HK-2 (cell line): ENCODE measurements around the gene EIF1AX.
"Not testable (repeated sequence)": the region's sequence is repeated elsewhere in the genome, so short reads cannot be mapped to it uniquely, and the experiment has no call there.

ENCODE experiments used
- DNase-seq: peaks from one replicate; pipeline ENCODE4 v3.0.0-alpha.2; 2018; ENCODE audit not compliant: unreplicated experiment

The EIF1AX gene

GRCh38 chrX:20141281-20142220 is at the start of gene EIF1AX:
Gene EIF1AX (minus strand): TSS chrX:20141838. CDS start chrX:20141640, 198 bp downstream.
- DNase-seq = peak; percentile 96

DNA sequence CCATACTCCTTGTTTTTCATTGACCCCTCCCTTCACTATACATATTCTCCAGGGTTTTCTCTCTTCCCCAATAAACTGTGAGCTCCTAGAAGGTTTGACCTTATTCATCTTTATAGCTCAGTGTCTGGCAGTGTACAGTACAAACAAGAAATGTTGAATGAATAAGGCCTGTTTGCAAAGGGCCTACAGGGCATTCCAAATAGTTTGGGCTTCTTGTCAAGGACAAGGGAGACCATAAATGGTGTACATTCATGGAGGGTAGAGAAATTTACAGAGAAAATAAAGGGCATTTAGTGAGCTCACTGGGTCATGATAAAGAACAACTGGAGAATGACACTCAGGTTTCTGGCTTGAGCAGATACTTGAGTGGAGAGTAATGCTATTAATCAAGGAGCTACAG is 47.5 kb upstream of the EIF1AX start:
- DNase-seq = no peak

- DNase-seq = no peak
These were observed 40.1 kb upstream of the EIF1AX start for GRCh38 chrX:20181598-20182329.

GRCh38 chrX:20177093-20177492 is 35.5 kb upstream of the EIF1AX start:
- no peak for DNase-seq

DNA sequence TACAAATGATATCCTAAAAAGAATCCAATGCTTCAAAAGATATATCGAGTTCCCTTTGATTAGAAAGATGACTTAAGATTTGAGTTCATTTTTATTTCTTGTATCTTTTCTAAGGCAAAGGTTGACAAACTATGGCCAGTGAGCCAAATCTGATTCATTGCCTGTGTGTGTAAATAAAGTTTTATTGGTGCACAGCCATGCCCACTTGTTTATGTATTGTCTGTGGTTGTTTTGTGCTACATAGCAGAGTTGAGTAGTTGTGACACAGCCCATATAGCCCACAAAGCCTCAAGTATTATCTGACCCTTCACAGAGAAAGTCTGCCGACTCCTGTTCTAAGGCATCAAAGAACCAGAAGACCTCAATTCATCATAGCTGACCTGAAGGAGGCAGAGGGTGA is 32.2 kb upstream of the EIF1AX start:
- no peak for DNase-seq

GRCh38 chrX:20173313-20173712 is 31.7 kb upstream of the EIF1AX start:
- no peak for DNase-seq

- DNase-seq = no peak
These were observed 30.2 kb upstream of the EIF1AX start for GRCh38 chrX:20171887-20172286.

- not testable (repeated sequence) for DNase-seq
These were observed 20.9 kb upstream of the EIF1AX start for GRCh38 chrX:20162516-20162915.

- DNase-seq = no peak
These were observed 18.3 kb upstream of the EIF1AX start for GRCh38 chrX:20159797-20160385.

- no peak for DNase-seq
These were observed 10.1 kb upstream of the EIF1AX start for GRCh38 chrX:20151689-20152088.

DNA sequence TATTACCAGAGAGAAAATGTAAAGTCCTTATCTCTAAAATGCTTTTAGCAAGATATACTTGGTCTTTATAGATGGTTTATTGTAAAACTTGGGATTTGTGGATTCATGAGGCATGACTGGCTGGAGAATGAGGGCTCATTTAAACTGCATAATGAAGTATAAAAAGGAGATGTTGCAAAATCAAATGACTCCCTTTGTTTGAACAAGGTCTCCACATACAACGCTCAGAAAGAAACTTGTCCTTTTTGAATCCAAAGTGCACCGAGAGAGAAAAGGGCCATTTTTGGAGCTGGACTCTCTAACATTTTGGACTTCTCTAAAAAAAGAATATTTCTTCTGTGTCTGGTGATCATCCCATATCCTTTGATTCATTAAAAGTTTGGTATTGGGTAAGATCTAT is 7.7 kb upstream of the EIF1AX start:
- DNase-seq = no peak

DNA sequence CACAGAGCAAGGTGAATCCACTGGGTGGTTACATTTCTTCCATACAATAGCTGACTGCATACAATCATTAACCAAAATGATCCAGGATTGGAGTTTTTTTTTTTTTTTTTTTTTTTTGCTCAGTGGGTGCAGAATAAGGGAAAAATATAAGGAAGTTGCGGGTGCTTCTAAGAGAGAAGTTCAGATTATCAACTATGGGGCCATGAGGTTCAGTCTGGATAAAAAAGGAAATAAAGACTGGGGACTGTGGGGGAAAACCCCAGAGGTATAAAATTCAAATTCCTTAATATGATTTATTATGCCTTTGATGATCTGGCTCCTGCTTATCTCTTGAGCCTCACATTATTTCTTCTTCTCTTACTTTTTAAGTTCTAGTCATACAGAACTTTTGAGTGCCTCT is 5.9 kb upstream of the EIF1AX start:
- no peak for DNase-seq

DNA sequence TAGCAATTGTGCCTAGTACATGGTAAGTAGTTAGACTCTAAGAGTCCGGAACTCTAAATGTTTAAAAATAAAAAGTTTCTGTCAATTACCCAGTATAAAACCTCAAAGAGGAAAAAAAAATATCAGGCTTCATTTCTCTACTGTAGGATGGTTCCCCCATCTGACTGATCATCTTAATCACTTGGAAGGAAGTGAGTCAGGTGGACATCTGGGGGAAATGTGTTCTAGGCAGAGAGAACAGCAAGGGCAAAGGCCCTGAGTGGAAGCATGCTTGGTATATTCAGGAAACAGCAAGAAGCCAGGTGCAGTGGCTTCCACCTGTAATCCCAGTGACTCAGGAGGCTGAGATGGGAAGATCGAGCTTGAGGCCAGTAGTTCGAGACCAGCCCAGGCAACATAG is 2.9 kb upstream of the EIF1AX start:
- peak; percentile 10 for DNase-seq

- DNase-seq = no peak
These were observed 1.9 kb upstream of the EIF1AX start for GRCh38 chrX:20143561-20143960.

DNA sequence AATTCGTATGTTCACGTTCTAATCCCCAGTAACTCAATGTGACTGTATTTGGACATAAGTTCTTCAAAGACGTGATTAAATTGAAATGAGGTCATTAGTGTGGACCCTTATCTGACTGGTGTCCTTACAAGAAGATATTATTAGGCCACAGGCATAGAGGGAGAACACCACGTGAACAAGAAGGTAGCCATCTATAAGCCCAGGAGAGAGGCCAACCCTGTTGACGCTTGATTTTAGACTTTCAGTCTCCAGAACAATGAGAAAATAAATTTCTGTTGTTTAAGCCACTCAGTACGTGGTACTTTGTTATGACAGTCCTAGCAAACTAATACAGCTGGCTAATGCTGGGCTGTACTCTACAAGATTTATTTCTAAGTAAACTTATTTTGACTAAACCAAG is 1.5 kb upstream of the EIF1AX start:
- no peak for DNase-seq

DNA sequence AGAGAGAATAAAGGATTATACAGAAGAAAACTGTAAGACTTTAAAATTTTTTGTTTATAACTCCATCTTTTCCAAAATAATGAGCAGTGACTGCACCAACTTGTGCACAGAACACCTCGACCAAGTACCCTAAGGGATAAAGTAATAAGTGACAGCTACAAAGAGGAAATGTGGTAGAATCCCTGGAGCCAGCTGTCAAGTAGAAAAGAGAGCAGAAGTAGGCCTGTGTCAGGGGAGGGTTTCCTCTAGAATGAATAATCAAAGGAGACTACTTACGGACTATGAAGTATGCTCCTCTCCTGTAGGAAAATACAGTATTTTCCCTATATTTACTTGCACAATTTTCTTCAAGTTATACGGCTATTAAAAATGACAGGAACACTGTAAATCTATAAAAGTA is 1.2 kb downstream of the EIF1AX start:
- no peak for DNase-seq

- DNase-seq = no peak
These were observed 1.7 kb downstream of the EIF1AX start for GRCh38 chrX:20139966-20140365.

DNA sequence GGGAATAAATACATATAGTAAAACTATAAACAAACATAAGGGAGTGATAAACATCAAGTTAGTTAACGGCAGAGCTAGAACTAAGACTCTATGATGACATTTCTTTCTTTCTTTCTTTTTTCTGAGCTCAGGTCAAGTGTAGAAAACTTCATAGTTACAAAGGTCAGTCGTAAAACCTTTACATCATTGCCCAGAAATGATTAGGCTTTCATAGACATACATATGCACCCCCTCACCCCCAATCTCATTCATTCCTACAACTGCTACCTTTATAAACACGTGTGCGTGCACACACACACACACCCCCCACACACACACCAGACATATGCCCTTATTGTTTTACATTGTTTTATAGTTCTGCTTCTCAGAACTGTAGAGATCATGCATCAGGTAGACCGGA is 5.7 kb downstream of the EIF1AX start:
- no peak for DNase-seq

DNA sequence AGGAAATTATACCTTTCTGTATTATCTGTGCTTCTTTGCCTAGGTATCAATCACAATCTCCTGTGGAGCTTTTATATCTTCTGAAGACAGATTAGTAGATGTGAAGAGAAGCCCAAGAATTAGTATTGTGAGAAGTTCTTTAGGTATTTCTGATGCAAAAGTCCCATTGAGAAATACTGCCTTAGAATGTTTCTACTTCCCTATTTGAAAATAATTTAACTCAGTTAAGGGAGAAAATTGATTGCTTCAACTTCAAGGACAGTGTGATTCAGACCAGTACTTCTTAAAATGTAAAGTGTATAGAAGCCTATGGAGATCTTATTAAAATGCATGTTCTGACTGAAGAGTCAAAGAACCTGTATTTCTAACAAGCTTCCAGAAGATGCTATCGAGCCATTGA is 9.0 kb downstream of the EIF1AX start:
- DNase-seq = no peak

GRCh38 chrX:20130357-20130756 is 11.3 kb downstream of the EIF1AX start:
- DNase-seq = no peak

- no peak for DNase-seq
These were observed 12.1 kb downstream of the EIF1AX start for GRCh38 chrX:20129547-20129946.

DNA sequence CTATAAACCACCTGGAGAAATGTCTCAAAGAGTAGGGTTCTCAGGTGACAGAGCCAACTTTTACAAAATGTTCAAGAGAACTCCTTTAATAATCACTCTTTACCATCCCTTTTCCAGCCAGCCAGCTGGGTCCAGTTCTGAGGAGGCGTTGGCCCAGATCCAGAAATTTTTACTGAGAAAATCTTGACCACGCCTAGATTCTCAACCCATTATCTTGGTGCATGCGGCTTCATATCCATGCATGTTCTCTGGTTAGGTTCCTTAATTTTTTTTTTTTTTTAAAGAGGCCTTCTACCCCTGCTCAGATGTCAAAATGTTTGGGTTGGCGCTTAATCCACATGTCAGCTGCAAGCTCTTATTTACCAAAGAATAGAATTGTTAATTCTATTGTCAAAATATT is 13.0 kb downstream of the EIF1AX start:
- DNase-seq = no peak

- DNase-seq = not testable (repeated sequence)
These were observed 14.2 kb downstream of the EIF1AX start for GRCh38 chrX:20127440-20127839.
